Activated naive CD8-positive, alpha-beta T cell treated with anti-CD3 and anti-CD28 coated beads, Interleukin-2, amount 50 U/mL, for 16 hours (primary cell): ENCODE data around the gene SMIM13.
A peak's percentile ranks its signal among the peaks of the same experiment; 100 is the strongest.

Source experiments
- DNase-seq: peaks from one replicate; pipeline ENCODE4 v3.0.0-alpha.2; 2020; ENCODE audit warnings: low read depth, low spot score

The SMIM13 gene

GRCh38 chr6:11093626-11094410, at the start of gene SMIM13:
SMIM13 (plus strand) TSS chr6:11093834; CDS start chr6:11094314, 480 bp downstream.
- peak; percentile 87 for DNase-seq

- no peak for DNase-seq
Measured at GRCh38 chr6:11043961-11044711, 49.5 kb upstream of the SMIM13 start, which contains the start of gene ELOVL2. ELOVL2 (minus strand) TSS chr6:11044305; CDS start chr6:11044230, 75 bp downstream.

DNA sequence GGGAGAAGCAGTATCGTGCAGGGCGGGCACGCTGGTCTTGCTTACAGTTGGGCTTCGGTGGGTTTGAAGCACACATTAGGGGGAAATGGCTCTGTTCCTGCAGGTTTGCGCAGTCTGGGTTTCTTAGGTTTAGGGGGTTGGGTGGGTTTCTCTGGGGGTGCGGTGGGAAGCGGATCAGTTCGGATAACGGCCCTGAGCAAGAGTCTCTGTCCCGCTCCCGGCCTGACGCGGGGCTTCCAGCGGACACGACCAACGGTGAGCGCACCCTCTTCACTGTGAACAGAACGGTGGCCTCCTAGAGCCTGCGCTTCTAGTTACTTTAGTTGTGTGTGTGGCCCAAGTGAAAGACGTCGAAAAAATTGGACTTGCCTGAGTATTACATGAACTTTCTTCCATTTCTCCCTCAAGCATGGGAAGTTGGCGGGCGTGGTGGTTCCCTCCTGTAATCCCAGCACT, 48.9 kb upstream of the SMIM13 start:
- DNase-seq = no peak

GRCh38 chr6:11050731-11051130, 42.9 kb upstream of the SMIM13 start:
- DNase-seq = no peak

- DNase-seq = no peak
Measured at GRCh38 chr6:11053307-11053706, 40.3 kb upstream of the SMIM13 start.

GRCh38 chr6:11054722-11055121, 38.9 kb upstream of the SMIM13 start:
- no peak for DNase-seq

- DNase-seq = no peak
Measured at GRCh38 chr6:11055127-11055627, 38.5 kb upstream of the SMIM13 start.

- DNase-seq = no peak
Measured at GRCh38 chr6:11056871-11057270, 36.8 kb upstream of the SMIM13 start.

DNA sequence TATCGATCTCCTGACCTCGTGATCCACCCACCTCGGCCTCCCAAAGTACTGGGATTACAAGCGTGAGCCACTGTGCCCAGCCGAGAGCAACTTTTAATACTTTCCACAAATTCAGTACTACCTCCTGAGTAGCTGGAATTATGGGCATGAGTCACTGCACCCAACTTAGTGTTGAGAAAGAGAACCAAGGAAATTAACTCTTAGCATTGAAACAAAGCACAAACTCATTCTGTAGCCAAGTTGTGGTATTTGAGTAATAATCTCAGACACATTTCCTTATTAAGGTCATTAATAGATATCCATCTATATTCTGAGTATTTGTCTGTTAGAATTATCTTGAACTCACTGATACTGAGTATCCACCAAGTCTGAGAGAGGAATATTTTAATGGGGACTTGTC, 35.2 kb upstream of the SMIM13 start:
- no peak for DNase-seq

DNA sequence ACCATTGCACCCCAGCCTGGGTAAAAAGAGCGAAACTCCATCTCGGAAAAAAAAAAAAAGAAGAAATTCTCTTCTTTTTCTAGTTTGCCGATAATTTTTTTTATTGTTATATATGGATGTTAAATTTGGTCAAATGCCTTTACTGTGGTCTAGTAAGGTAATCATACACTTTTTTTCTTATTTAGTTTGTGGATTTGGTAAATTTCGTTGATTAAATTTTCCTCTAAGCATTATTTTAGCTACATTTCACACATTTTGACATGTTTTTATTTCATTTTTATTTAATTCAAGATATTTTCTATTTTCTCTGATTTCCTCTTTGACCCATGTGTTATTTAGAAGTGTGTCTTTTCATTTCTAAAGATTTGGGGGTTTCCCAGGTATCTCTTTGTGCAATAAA, 31.6 kb upstream of the SMIM13 start:
- no peak for DNase-seq

- DNase-seq = no peak
Measured at GRCh38 chr6:11062715-11063114, 30.9 kb upstream of the SMIM13 start.

DNA sequence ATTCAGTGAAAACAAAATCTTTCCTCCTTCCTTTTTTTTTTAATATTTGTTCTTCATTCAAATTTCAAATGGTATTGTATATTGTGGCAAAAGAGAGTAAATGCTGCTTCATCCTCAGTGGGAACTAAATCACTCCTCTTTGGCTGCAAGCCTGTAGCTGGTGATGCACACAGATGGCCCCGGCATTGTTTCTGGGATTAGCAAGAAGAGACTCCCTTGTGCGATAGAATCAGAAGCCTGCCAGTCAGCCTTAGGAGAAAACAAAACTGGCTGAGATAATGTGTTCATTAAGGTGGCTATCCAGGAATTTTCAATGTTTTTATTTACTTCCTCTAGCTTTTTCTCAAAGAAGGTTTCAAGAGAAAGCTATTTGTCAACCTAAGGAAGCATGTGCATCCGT, 28.8 kb upstream of the SMIM13 start:
- no peak for DNase-seq

DNA sequence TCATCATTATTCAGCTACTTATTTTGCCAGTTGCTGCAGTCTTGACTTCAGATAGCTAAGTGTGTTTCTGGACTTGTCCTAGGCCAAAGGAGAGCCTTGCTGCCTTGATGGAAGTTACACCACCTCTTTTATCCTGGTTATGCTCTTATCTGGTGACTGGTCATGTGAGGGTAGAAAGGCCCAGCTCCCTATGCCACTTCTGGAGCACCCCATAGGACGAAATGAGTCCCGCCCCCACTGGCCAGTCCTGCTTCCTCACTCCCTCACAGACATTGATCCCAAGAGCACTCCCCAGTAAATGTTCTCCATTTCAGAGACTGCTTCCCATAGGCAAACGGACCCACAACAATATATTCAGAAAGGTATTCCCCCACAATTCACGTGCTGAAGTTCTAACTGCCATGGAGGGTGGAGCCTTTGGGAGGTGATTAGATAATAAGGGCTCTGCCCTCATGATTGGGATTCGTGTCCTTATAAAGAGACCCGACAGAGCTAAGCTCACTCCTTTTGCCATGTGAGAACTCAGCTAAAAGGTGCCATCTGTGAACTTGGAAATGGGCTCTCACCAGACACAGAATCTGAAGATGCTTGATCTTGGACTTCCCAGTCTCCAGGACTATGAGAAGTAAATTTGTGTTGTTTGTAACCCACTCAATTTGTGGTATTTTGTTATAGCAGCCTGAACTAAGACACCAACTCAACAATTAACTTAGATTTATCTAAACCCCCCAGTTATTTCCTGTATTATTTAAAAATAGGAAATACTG, 28.0 kb upstream of the SMIM13 start:
- no peak for DNase-seq

GRCh38 chr6:11066505-11067347, 26.9 kb upstream of the SMIM13 start:
- DNase-seq = no peak

GRCh38 chr6:11067348-11067747, 26.3 kb upstream of the SMIM13 start:
- DNase-seq = no peak

DNA sequence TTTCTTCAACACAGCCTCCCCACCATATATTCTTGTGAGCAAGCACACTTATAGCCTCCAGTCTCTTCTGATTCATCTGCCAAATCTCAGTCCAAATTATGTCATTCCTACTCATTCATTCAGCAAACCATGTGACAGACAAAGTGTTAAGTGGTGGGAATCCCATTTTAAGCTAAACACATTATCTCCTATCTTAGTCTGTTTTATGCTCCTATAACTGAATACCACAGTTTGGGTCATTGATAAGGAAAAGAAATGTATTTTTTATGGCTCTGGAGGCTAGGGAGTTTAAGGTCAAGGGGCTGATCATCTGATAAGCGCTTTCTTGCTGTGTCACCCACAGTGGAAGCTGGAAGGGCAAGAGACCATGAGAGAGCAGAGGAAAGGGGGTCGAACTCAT, 23.9 kb upstream of the SMIM13 start:
- DNase-seq = no peak

DNA sequence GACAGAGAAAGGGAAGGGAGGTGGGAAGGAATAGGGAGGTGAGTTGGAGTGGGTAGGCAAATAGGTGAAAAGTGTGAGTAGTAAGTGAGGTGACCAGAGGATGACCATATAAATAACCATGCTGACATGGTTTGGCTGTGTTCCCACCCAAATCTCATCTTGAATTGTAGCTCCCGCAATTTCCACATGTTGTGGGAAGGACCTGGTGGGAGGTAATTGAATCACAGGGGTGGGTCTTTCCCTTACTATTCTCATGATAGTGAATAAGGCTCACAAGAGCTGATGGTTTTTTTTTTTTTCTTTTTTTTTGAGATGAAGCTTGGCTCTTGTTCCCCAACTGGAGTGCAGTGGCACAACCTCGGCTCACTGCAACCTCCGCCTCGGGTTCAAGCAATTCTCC, 21.5 kb upstream of the SMIM13 start:
- DNase-seq = no peak

DNA sequence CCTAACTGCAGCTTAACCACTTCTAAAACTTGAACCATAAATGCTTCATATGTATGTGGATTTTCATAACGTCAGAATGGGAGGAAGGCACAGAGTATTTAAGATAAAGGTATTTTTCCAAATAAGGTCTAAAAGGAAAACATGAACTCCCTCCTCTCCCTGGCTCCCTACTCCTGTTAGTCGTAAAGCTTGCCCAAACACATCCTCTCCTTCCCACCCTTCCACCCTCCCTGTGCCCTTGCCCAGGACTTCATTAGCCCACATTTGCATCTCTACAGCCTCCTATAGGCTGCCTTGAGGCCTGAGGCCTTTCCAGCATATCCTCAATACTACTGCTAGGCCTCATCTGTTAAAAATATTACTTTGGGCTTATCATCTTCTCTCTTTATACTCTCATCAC, 17.1 kb upstream of the SMIM13 start:
- DNase-seq = no peak

- DNase-seq = no peak
Measured at GRCh38 chr6:11078266-11078665, 15.4 kb upstream of the SMIM13 start.

- no peak for DNase-seq
Measured at GRCh38 chr6:11080296-11080695, 13.3 kb upstream of the SMIM13 start.

DNA sequence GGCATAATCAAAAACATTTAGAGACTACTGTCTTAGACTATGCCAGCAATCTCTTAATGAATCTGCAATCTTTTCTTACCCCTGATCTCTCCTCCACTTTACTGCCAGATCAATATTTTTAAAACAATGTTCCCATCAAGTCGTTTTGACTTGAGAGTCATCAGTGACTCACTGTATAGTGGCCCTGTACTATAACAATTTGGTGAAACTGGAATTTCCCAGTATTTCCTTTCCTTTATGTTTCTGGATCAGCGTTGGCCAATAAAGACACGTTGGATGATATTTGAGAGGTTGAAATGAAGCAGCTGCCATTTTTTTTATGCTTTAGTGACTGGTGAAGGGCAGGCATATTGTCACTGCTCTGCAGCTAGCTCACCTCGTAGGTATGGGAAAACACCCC, 10.1 kb upstream of the SMIM13 start:
- DNase-seq = no peak
